ENCODE data around the gene RSPH6A. TPM values are rescaled to one million over a fixed set of nuclear protein-coding genes. Genes with fewer than 3 reads are reported as not detected.

Gene RSPH6A
- polyA plus RNA-seq, 1 donor (not counting 4 experiments of a cell fraction or from before 2014, with no cell fraction given), result not detected

GRCh38 chr19:45809643-45810159 lies 5.4 kb downstream of the RSPH6A start:
- dilution Hi-C loops (cut with MboI; ENCODE audit: extremely low pct_ligation_motif_present, low sequenced_read_pairs), result no loop called here
- peak; percentile 81 for FAIRE-seq
- H3K9me1 ChIP-seq (ENCODE audit: control insufficient read depth, extremely low read depth, insufficient read depth, low read length), result no peaks in the 10 kb centered on the region
- no peak for DNase-seq (ENCODE audit: low read depth, low spot score)
- no peak overlapping the region for H3K9ac ChIP-seq (ENCODE audit: control insufficient read depth, extremely low read depth, insufficient read depth, low read length)
- no peaks in the 10 kb centered on the region for H3K27me3 ChIP-seq (ENCODE audit: control insufficient read depth, extremely low read depth, insufficient read depth, low read length)
- H3K4me2 ChIP-seq (ENCODE audit: control insufficient read depth, extremely low read depth, insufficient read depth, low read depth, low read length), result peak overlapping the region; percentile 71
- H3K4me3 ChIP-seq (ENCODE audit: control insufficient read depth in 2 of 3, extremely low read depth in 1 of 3, insufficient read depth in 2 of 3, low read depth in 1 of 3, low read length in 3 of 3), result peak overlapping the region in 1 of 3 experiments; percentile 26
- no peaks in the 10 kb centered on the region for H3K9me3 ChIP-seq (ENCODE audit: control insufficient read depth, low read depth, low read length)
- no peaks in the 10 kb centered on the region for H4K20me1 ChIP-seq (ENCODE audit: control insufficient read depth, extremely low read depth, insufficient read depth, low read length)
- peaks cover 26% of the 10 kb centered on the region for H3K4me1 ChIP-seq (ENCODE audit: control insufficient read depth, extremely low read depth, insufficient read depth, low read length)
- no peak for TF ChIP-seq EZH2 (IDR thresholded peaks at IDR 0.05; ENCODE audit: low read length)
- TF ChIP-seq CTCF (optimal IDR thresholded peaks at IDR 0.05 in 1 of 3, IDR thresholded peaks at IDR 0.05 in 1 of 3, conservative IDR thresholded peaks at IDR 0.05 in 1 of 3; ENCODE audit: extremely low read depth in 1 of 3, insufficient read depth in 2 of 3, low read length in 3 of 3), result no peak
- peak overlapping the region; percentile 52 for H2AFZ ChIP-seq (ENCODE audit: control insufficient read depth, low read length)
- peaks cover 2% of the 10 kb centered on the region in 2 experiments for H3K36me3 ChIP-seq (ENCODE audit: control insufficient read depth in 2 of 2, extremely low read depth in 1 of 2, insufficient read depth in 2 of 2, low read length in 2 of 2)
- peak overlapping the region; percentile 56 for H3K27ac ChIP-seq (ENCODE audit: control insufficient read depth, insufficient read depth, low read length)
- no peaks in the 10 kb centered on the region for H3K79me2 ChIP-seq (ENCODE audit: control insufficient read depth, insufficient read depth, low read length)

DNA sequence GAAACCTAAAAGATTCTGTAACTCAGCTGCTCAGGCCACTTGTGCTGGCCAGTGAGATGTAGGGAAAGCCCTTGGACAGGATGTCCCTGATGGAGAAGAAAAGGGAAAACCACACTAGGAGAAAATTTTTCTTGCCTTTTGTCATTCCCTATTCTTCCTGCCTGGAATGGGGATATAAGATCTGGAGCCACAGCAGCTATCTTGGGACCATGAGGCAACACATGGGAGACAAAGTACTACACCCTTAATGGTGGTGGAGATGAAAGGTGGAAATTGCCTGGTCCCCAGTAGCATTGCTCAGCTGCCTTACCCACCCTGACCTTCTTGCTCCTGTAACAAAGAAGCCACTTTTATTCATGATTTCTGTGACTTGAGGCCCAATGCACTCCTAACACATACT lies 9.4 kb downstream of the RSPH6A start:
- no peak for DNase-seq (ENCODE audit: low read depth, low spot score)
- dilution Hi-C loops (cut with MboI; ENCODE audit: extremely low pct_ligation_motif_present, low sequenced_read_pairs), result no loop called here
- no peak overlapping the region for H3K9ac ChIP-seq (ENCODE audit: control insufficient read depth, extremely low read depth, insufficient read depth, low read length)

More for the DNA sequence above, 9.4 kb downstream of the RSPH6A start:
- Histone ChIP-seq H3K27ac (ENCODE audit: control insufficient read depth, insufficient read depth, low read length) (no peak overlapping the region), H3K9me3 (ENCODE audit: control insufficient read depth, low read depth, low read length) (no peaks in the 10 kb centered on the region), H4K20me1 (ENCODE audit: control insufficient read depth, extremely low read depth, insufficient read depth, low read length) (no peaks in the 10 kb centered on the region), H3K9me1 (ENCODE audit: control insufficient read depth, extremely low read depth, insufficient read depth, low read length) (no peaks in the 10 kb centered on the region), H3K4me1 (ENCODE audit: control insufficient read depth, extremely low read depth, insufficient read depth, low read length) (peaks cover 11% of the 10 kb centered on the region), H3K4me3 (ENCODE audit: control insufficient read depth in 2 of 3, extremely low read depth in 1 of 3, insufficient read depth in 2 of 3, low read depth in 1 of 3, low read length in 3 of 3) (no peak overlapping the region), H3K4me2 (ENCODE audit: control insufficient read depth, extremely low read depth, insufficient read depth, low read depth, low read length) (no peak overlapping the region), H3K79me2 (ENCODE audit: control insufficient read depth, insufficient read depth, low read length) (no peaks in the 10 kb centered on the region), H3K36me3 (ENCODE audit: control insufficient read depth in 2 of 2, extremely low read depth in 1 of 2, insufficient read depth in 2 of 2, low read length in 2 of 2) (no peaks in the 10 kb centered on the region), H2AFZ (ENCODE audit: control insufficient read depth, low read length) (no peak overlapping the region), H3K27me3 (ENCODE audit: control insufficient read depth, extremely low read depth, insufficient read depth, low read length) (no peaks in the 10 kb centered on the region)
- no peak for TF ChIP-seq CTCF (optimal IDR thresholded peaks at IDR 0.05 in 1 of 3, IDR thresholded peaks at IDR 0.05 in 1 of 3, conservative IDR thresholded peaks at IDR 0.05 in 1 of 3; ENCODE audit: extremely low read depth in 1 of 3, insufficient read depth in 2 of 3, low read length in 3 of 3)
- TF ChIP-seq EZH2 (IDR thresholded peaks at IDR 0.05; ENCODE audit: low read length), result no peak
- FAIRE-seq, result no peak

All from keratinocyte (primary cell).